ENCODE measurements around the gene ASB3. TPM values are rescaled to one million over a fixed set of nuclear protein-coding genes. Genes with fewer than 3 reads are reported as not detected.

ASB3 gene
- polyA plus RNA-seq, 1 donor (not counting 4 experiments of a cell fraction or from before 2014, with no cell fraction given), result 16.6 TPM

GRCh38 chr2:53629001-53629400 is 157.8 kb downstream of the ASB3 start:
- FAIRE-seq (no peak), DNase-seq (ENCODE audit: low read depth, low spot score) (no peak)
- no peaks in the 10 kb centered on the region for H3K36me3 ChIP-seq (ENCODE audit: control insufficient read depth in 2 of 2, extremely low read depth in 1 of 2, insufficient read depth in 2 of 2, low read length in 2 of 2)
- no peaks in the 10 kb centered on the region for H3K79me2 ChIP-seq (ENCODE audit: control insufficient read depth, insufficient read depth, low read length)
- H3K27me3 ChIP-seq (ENCODE audit: control insufficient read depth, extremely low read depth, insufficient read depth, low read length), result no peaks in the 10 kb centered on the region
- no peak overlapping the region for H3K4me3 ChIP-seq (ENCODE audit: control insufficient read depth in 2 of 3, extremely low read depth in 1 of 3, insufficient read depth in 2 of 3, low read depth in 1 of 3, low read length in 3 of 3)
- H4K20me1 ChIP-seq (ENCODE audit: control insufficient read depth, extremely low read depth, insufficient read depth, low read length), result no peaks in the 10 kb centered on the region
- no peaks in the 10 kb centered on the region for H3K4me1 ChIP-seq (ENCODE audit: control insufficient read depth, extremely low read depth, insufficient read depth, low read length)
- H2AFZ ChIP-seq (ENCODE audit: control insufficient read depth, low read length), result no peak overlapping the region
- H3K9ac ChIP-seq (ENCODE audit: control insufficient read depth, extremely low read depth, insufficient read depth, low read length), result no peak overlapping the region
- H3K4me2 ChIP-seq (ENCODE audit: control insufficient read depth, extremely low read depth, insufficient read depth, low read depth, low read length), result no peak overlapping the region
- no peaks in the 10 kb centered on the region for H3K9me3 ChIP-seq (ENCODE audit: control insufficient read depth, low read depth, low read length)
- H3K9me1 ChIP-seq (ENCODE audit: control insufficient read depth, extremely low read depth, insufficient read depth, low read length), result no peaks in the 10 kb centered on the region
- TF ChIP-seq CTCF (optimal IDR thresholded peaks at IDR 0.05 in 1 of 3, IDR thresholded peaks at IDR 0.05 in 1 of 3, conservative IDR thresholded peaks at IDR 0.05 in 1 of 3; ENCODE audit: extremely low read depth in 1 of 3, insufficient read depth in 2 of 3, low read length in 3 of 3) (no peak), EZH2 (IDR thresholded peaks at IDR 0.05; ENCODE audit: low read length) (no peak)
- dilution Hi-C loops (cut with MboI; ENCODE audit: extremely low pct_ligation_motif_present, low sequenced_read_pairs), result no loop called here
- H3K27ac ChIP-seq (ENCODE audit: control insufficient read depth, insufficient read depth, low read length), result no peak overlapping the region

- no peaks in the 10 kb centered on the region for H3K4me1 ChIP-seq (ENCODE audit: control insufficient read depth, extremely low read depth, insufficient read depth, low read length)
- H2AFZ ChIP-seq (ENCODE audit: control insufficient read depth, low read length), result no peak overlapping the region
- DNase-seq (ENCODE audit: low read depth, low spot score) (no peak), FAIRE-seq (no peak)
- no peaks in the 10 kb centered on the region for H4K20me1 ChIP-seq (ENCODE audit: control insufficient read depth, extremely low read depth, insufficient read depth, low read length)
- no peaks in the 10 kb centered on the region for H3K79me2 ChIP-seq (ENCODE audit: control insufficient read depth, insufficient read depth, low read length)
- H3K9ac ChIP-seq (ENCODE audit: control insufficient read depth, extremely low read depth, insufficient read depth, low read length), result no peak overlapping the region
- H3K36me3 ChIP-seq (ENCODE audit: control insufficient read depth in 2 of 2, extremely low read depth in 1 of 2, insufficient read depth in 2 of 2, low read length in 2 of 2), result no peaks in the 10 kb centered on the region
- no peak overlapping the region for H3K4me3 ChIP-seq (ENCODE audit: control insufficient read depth in 2 of 3, extremely low read depth in 1 of 3, insufficient read depth in 2 of 3, low read depth in 1 of 3, low read length in 3 of 3)
- dilution Hi-C loops (cut with MboI; ENCODE audit: extremely low pct_ligation_motif_present, low sequenced_read_pairs), result no loop called here
- no peaks in the 10 kb centered on the region for H3K27me3 ChIP-seq (ENCODE audit: control insufficient read depth, extremely low read depth, insufficient read depth, low read length)
- H3K27ac ChIP-seq (ENCODE audit: control insufficient read depth, insufficient read depth, low read length), result no peak overlapping the region
- no peak overlapping the region for H3K4me2 ChIP-seq (ENCODE audit: control insufficient read depth, extremely low read depth, insufficient read depth, low read depth, low read length)
- no peaks in the 10 kb centered on the region for H3K9me1 ChIP-seq (ENCODE audit: control insufficient read depth, extremely low read depth, insufficient read depth, low read length)
- H3K9me3 ChIP-seq (ENCODE audit: control insufficient read depth, low read depth, low read length), result no peaks in the 10 kb centered on the region
- TF ChIP-seq EZH2 (IDR thresholded peaks at IDR 0.05; ENCODE audit: low read length), result no peak
- TF ChIP-seq CTCF (optimal IDR thresholded peaks at IDR 0.05 in 1 of 3, IDR thresholded peaks at IDR 0.05 in 1 of 3, conservative IDR thresholded peaks at IDR 0.05 in 1 of 3; ENCODE audit: extremely low read depth in 1 of 3, insufficient read depth in 2 of 3, low read length in 3 of 3), result no peak
Observed at GRCh38 chr2:53622141-53622540, 164.6 kb downstream of the ASB3 start.

All from keratinocyte (primary cell).